GM23338 (cell line): ENCODE data around the gene MEAK7.

Experiments
- CREB1 ChIP-seq: fragments of 250-450 bp; sonication (Bioruptor Pico); IDR thresholded peaks from 2 replicates; pipeline ENCODE4 v1.5.0; 2020; ENCODE audit warnings: low read depth, mild to moderate bottlenecking, moderate library complexity
- ETS1 ChIP-seq: IDR thresholded peaks from 2 replicates; pipeline ENCODE4 v1.6.1; 2016; ENCODE audit warnings: antibody characterized with exemption
- EZH2 ChIP-seq: fragments of 200-600 bp; sonication (generic); IDR thresholded peaks from one replicate; pipeline ENCODE4 v1.8.0; 2017; ENCODE audit warnings: antibody characterized with exemption, mild to moderate bottlenecking, low read depth; ENCODE audit not compliant: unreplicated experiment
- EZH2phosphoT487 ChIP-seq: fragments of 200-600 bp; sonication (generic); IDR thresholded peaks from one replicate; pipeline ENCODE4 v1.8.1; 2018; ENCODE audit warnings: antibody characterized with exemption; ENCODE audit not compliant: unreplicated experiment
- POLR2AphosphoS5 ChIP-seq: IDR thresholded peaks from 2 replicates; pipeline ENCODE4 v1.6.1; 2016; ENCODE audit warnings: antibody characterized with exemption, low read depth
- REST ChIP-seq: IDR thresholded peaks from one replicate; pipeline ENCODE4 v1.6.1; 2018; ENCODE audit warnings: antibody characterized with exemption; ENCODE audit not compliant: unreplicated experiment
- STAT1 ChIP-seq: IDR thresholded peaks from one replicate; pipeline ENCODE4 v1.6.1; 2016; ENCODE audit warnings: antibody characterized with exemption; ENCODE audit not compliant: unreplicated experiment
- ZNF331 ChIP-seq: fragments of 250-450 bp; sonication (Bioruptor Pico); IDR thresholded peaks from 2 replicates; pipeline ENCODE4 v1.5.0; 2020; ENCODE audit warnings: low read depth, mild to moderate bottlenecking, moderate library complexity
- ZNF462 ChIP-seq: fragments of 250-450 bp; sonication (Bioruptor Pico); IDR thresholded peaks from 2 replicates; pipeline ENCODE4 v1.5.0; 2020; ENCODE audit warnings: mild to moderate bottlenecking, moderate library complexity
- TF ChIP-seq, protein P1 (sequence below), 2 experiments: fragments of 200-600 bp in 1 of 2; sonication (generic) in 1 of 2; conservative IDR thresholded peaks; 2 replicates each; pipeline versions ENCODE4 v1.5.1 to v1.6.1; 2016 to 2017; ENCODE audit warnings: antibody characterized with exemption in 2 of 2, low read depth in 2 of 2, mild to moderate bottlenecking in 2 of 2, moderate library complexity in 1 of 2

- TF ChIP-seq, protein P1, sequence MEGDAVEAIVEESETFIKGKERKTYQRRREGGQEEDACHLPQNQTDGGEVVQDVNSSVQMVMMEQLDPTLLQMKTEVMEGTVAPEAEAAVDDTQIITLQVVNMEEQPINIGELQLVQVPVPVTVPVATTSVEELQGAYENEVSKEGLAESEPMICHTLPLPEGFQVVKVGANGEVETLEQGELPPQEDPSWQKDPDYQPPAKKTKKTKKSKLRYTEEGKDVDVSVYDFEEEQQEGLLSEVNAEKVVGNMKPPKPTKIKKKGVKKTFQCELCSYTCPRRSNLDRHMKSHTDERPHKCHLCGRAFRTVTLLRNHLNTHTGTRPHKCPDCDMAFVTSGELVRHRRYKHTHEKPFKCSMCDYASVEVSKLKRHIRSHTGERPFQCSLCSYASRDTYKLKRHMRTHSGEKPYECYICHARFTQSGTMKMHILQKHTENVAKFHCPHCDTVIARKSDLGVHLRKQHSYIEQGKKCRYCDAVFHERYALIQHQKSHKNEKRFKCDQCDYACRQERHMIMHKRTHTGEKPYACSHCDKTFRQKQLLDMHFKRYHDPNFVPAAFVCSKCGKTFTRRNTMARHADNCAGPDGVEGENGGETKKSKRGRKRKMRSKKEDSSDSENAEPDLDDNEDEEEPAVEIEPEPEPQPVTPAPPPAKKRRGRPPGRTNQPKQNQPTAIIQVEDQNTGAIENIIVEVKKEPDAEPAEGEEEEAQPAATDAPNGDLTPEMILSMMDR (conservative IDR thresholded peaks at IDR 0.05; ENCODE audit: low read depth in 2 of 2) = no peak
- no peak for TF ChIP-seq POLR2AphosphoS5
- no peak for TF ChIP-seq EZH2
- no peak for TF ChIP-seq ETS1
- TF ChIP-seq REST = no peak
- TF ChIP-seq EZH2phosphoT487 = no peak
- no peak for TF ChIP-seq ZNF462 (CRISPR knock-in tag)
- TF ChIP-seq CREB1 (CRISPR knock-in tag) = no peak
- no peak for TF ChIP-seq STAT1
- no peak for TF ChIP-seq ZNF331 (CRISPR knock-in tag)
Measured at GRCh38 chr16:84487358-84487757, 17.1 kb downstream of the MEAK7 start.
